Stimulated activated CD4-positive, alpha-beta T cell treated with anti-CD3 and anti-CD28 coated beads, Interleukin-15, amount 100 ng/mL, for 24 hours (primary cell): Measurements from ENCODE around the gene ATP5MC2.
"Not testable (repeated sequence)": the region's sequence is repeated elsewhere in the genome, so short reads cannot be mapped to it uniquely, and the experiment has no call there.

Source experiments
- DNase-seq: peaks from one replicate; pipeline ENCODE4 v3.0.0-alpha.2; 2020

Gene ATP5MC2

GRCh38 chr12:53688134-53688533 lies 12.3 kb upstream of the ATP5MC2 start:
- no peak for DNase-seq

- DNase-seq: no peak
These were observed 10.6 kb upstream of the ATP5MC2 start for GRCh38 chr12:53686436-53686835.

- DNase-seq: no peak
These were observed 8.9 kb upstream of the ATP5MC2 start for GRCh38 chr12:53684654-53685220.

- DNase-seq: no peak
These were observed 8.1 kb upstream of the ATP5MC2 start for GRCh38 chr12:53683983-53684382.

GRCh38 chr12:53683494-53683893 lies 7.6 kb upstream of the ATP5MC2 start:
- no peak for DNase-seq

- DNase-seq: not testable (repeated sequence)
These were observed 4.2 kb upstream of the ATP5MC2 start for GRCh38 chr12:53680061-53680460.

- no peak for DNase-seq
These were observed 1.9 kb upstream of the ATP5MC2 start for GRCh38 chr12:53677800-53678148.

- peak; percentile 16 for DNase-seq
These were observed 1.3 kb upstream of the ATP5MC2 start for GRCh38 chr12:53677016-53677799.

- DNase-seq: peak; percentile 43
These were observed 753 bp upstream of the ATP5MC2 start for GRCh38 chr12:53676656-53677015.

- DNase-seq: peak; percentile 15
These were observed 744 bp downstream of the ATP5MC2 start for GRCh38 chr12:53674977-53675700.

GRCh38 chr12:53670971-53671370 lies 4.9 kb downstream of the ATP5MC2 start:
- no peak for DNase-seq

GRCh38 chr12:53670308-53670707 lies 5.6 kb downstream of the ATP5MC2 start:
- DNase-seq: no peak

- DNase-seq: no peak
These were observed 8.8 kb downstream of the ATP5MC2 start for GRCh38 chr12:53667080-53667479.

GRCh38 chr12:53664936-53665335 lies 10.9 kb downstream of the ATP5MC2 start:
- DNase-seq: no peak

- no peak for DNase-seq
These were observed 11.7 kb downstream of the ATP5MC2 start for GRCh38 chr12:53664191-53664590.

GRCh38 chr12:53660041-53660440 lies 15.8 kb downstream of the ATP5MC2 start:
- no peak for DNase-seq

- no peak for DNase-seq
These were observed 16.3 kb downstream of the ATP5MC2 start for GRCh38 chr12:53659571-53659981.

GRCh38 chr12:53659011-53659551 lies 16.8 kb downstream of the ATP5MC2 start:
- DNase-seq: no peak

- DNase-seq: no peak
These were observed 18.8 kb downstream of the ATP5MC2 start for GRCh38 chr12:53657041-53657440.

GRCh38 chr12:53653595-53653994 lies 22.3 kb downstream of the ATP5MC2 start:
- no peak for DNase-seq

GRCh38 chr12:53652366-53652765 lies 23.5 kb downstream of the ATP5MC2 start:
- DNase-seq: no peak

- DNase-seq: no peak
These were observed 24.1 kb downstream of the ATP5MC2 start for GRCh38 chr12:53651737-53652136.

- DNase-seq: not testable (repeated sequence)
These were observed 29.6 kb downstream of the ATP5MC2 start for GRCh38 chr12:53646300-53646699.

GRCh38 chr12:53645165-53645564 lies 30.7 kb downstream of the ATP5MC2 start:
- DNase-seq: no peak
